Fibroblast of lung (primary cell): ENCODE results near the gene KLF8.

Experiments
- EZH2 ChIP-seq: IDR thresholded peaks from 2 replicates; pipeline ENCODE4 v1.5.1; 2012; ENCODE audit warnings: low read length, control low read depth, mild to moderate bottlenecking; ENCODE audit errors: missing control alignments
- TF ChIP-seq, protein P1 (sequence below), 2 donors: IDR thresholded peaks in 1 of 2; conservative IDR thresholded peaks in 1 of 2; 1 replicate in 1 of 2; 2 replicates in 1 of 2; pipeline ENCODE4 v1.5.1; 2011 to 2012; ENCODE audit warnings: low read length in 2 of 2, control low read depth in 1 of 2, inconsistent platforms in 1 of 2, low read depth in 1 of 2, mild to moderate bottlenecking in 1 of 2

DNA sequence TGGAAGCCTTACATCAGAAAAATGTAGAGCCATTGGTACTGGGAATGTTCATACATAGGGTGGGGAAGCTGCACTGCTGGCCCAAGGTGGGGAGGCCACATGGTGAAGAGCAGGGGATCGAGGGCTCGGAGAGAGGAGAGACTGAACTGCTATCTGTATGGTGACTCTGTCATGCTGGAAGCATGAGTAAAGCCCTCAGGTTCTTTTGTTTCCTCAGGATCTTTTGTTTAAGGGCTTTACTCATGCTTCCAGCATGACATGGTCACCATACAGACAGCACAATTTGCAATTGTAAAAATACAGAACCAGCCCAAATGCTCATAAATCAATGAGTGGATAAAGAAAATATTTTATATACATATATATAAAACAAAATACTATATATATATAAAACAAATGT is 78.4 kb downstream of the KLF8 start:
- TF ChIP-seq, protein P1, sequence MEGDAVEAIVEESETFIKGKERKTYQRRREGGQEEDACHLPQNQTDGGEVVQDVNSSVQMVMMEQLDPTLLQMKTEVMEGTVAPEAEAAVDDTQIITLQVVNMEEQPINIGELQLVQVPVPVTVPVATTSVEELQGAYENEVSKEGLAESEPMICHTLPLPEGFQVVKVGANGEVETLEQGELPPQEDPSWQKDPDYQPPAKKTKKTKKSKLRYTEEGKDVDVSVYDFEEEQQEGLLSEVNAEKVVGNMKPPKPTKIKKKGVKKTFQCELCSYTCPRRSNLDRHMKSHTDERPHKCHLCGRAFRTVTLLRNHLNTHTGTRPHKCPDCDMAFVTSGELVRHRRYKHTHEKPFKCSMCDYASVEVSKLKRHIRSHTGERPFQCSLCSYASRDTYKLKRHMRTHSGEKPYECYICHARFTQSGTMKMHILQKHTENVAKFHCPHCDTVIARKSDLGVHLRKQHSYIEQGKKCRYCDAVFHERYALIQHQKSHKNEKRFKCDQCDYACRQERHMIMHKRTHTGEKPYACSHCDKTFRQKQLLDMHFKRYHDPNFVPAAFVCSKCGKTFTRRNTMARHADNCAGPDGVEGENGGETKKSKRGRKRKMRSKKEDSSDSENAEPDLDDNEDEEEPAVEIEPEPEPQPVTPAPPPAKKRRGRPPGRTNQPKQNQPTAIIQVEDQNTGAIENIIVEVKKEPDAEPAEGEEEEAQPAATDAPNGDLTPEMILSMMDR (conservative IDR thresholded peaks at IDR 0.05 in 1 of 2, IDR thresholded peaks at IDR 0.05 in 1 of 2; ENCODE audit: low read depth in 1 of 2, low read length in 2 of 2), result no peak
- TF ChIP-seq EZH2, result no peak
